ENCODE data around the gene ROGDI. TPM values are rescaled to one million over a fixed set of nuclear protein-coding genes. Genes with fewer than 3 reads are reported as not detected.

The ROGDI gene
- total and polyA plus RNA-seq, 10 of the 15 experiments (the other 5 are each of a cell fraction or from before 2014, with no cell fraction given) = 0.40 to 23.5 (median 12.3) TPM

DNA sequence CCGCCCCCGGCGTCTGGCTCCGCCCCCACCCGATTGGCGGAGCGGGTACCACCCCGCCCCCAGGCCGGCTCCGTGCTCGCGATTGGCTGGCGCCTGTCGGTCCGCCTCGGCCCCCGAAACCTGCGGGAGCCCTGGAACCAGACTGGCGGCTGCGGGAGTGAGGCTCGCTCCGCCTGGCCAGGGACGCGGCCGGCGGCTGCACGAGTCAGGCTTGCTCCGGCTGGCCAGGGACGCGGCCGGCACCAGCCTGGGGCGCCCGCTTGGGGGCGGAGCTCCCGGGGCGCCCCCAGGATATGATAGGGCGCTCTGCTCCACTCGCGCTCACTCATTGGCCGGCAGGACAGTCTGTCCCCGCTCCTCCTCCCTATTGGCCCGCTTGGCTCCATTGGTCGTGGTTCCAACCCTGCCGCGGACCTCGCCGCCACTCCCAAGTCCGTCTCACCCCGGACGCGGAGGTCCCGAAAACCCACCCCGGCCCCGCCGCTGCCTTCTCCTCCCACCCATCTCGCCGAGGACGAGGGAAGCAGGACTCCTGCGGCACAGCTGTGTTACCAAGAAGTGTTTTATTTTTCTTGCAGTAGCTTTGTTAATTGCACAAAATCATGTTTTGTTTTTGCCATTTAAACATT lies 340 bp upstream of the ROGDI start (continued):
- peak; percentile 61; the same call in 1 of the 2 replicates for TF ChIP-seq POLR2AphosphoS2 (IDR thresholded peaks at IDR 0.05; ENCODE audit: low read depth, low read length)

DNA sequence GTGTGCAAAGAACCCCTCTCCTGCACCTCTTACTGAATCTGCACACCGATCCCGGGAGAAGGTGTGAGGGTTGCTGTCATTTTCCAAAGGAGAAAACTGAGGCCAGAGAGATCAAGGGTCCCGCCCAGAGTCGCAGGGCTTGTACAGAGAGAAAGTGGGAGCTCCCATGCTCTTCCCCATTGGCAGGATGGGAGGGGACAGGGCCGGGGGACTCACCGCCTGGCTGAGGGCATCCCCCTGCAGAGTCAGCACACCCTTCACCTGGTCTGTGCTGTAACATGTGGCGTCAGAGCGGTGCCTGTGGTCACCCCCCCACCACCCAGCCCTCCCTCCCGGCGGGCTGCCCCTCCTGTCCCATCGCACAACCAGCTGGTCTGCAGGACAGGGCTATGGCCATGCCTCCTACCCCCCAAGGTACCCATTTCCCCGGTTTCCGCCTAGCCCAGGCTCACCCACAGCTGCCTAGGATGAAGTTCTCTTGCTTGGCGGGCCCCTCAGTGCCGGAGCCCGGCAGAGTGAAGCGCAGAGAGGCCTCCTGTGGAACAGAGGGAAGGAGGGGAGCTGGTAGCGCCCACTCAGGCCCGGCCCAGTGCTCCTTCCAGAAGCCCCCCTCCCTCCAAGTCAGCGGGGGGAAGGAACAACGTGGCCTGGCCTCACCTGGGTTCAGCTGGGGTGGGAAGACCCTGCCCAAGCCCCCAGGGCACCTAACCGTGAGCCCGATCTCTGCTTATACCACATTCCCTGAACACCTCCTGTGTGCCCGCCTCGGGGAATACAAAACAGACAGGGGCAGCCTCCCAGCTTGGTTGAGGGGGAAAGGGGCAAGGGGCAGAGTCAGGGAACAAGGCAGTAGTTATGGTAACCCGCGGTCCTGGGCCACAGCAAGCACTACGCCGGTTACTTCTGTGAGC lies 1.1 kb downstream of the ROGDI start:
- H2AFZ ChIP-seq (ENCODE audit: control insufficient read depth, low read depth, low read length) = peak overlapping the region; percentile 66
- H3K9me3 ChIP-seq (replicated peaks; ENCODE audit: control insufficient read depth, insufficient read depth, low read length) = no peaks in the 10 kb centered on the region
- CTCF ChIA-PET = interaction anchor here (0.8 to 1.3 kb wide), 3 partner anchors 32 to 92 kb away, joined by 3 read pairs; partner anchors contain the start of genes ANKS3 and DNAAF8
- TF ChIP-seq NFIC (IDR thresholded peaks at IDR 0.05; ENCODE audit: low read depth, low read length) (no peak), MEF2A (IDR thresholded peaks at IDR 0.05; ENCODE audit: insufficient read depth, low read depth, low read length) (no peak), BHLHE40 (IDR thresholded peaks at IDR 0.05; ENCODE audit: borderline replicate concordance in 1 of 2, low read depth in 2 of 2, low read length in 1 of 2) (no peak), SUPT20H (IDR thresholded peaks at IDR 0.05; ENCODE audit: borderline replicate concordance, control insufficient read depth, low read depth, low read length) (no peak), POLR2AphosphoS2 (IDR thresholded peaks at IDR 0.05; ENCODE audit: low read depth, low read length) (no peak), EP300 (IDR thresholded peaks at IDR 0.05; ENCODE audit: borderline replicate concordance in 1 of 2, control insufficient read depth in 1 of 2, low read depth in 2 of 2, low read length in 2 of 2) (no peak)
- in situ Hi-C loops (cut with MboI) (no loop called here), intact Hi-C loops (cut with micrococcal nuclease; ENCODE audit: unreplicated experiment) (loop anchor here (10.0 kb wide), 2 partner anchors 153 to 187 kb away; partner anchors contain the start of genes SEC14L5 and UBALD1)
- no peak for ATAC-seq
- H3K27me3 ChIP-seq (replicated peaks in 1 of 2; ENCODE audit: control insufficient read depth in 2 of 2, insufficient read depth in 2 of 2, low read length in 1 of 2) = no peaks in the 10 kb centered on the region
- no peaks in the 10 kb centered on the region for H3K79me2 ChIP-seq (ENCODE audit: control insufficient read depth, insufficient read depth, low read length)
- peak overlapping the region; percentile 97 for H3K4me2 ChIP-seq (ENCODE audit: control insufficient read depth, insufficient read depth)
- peak overlapping the region; percentile 60 for H3K27ac ChIP-seq (ENCODE audit: control insufficient read depth, insufficient read depth)
- H3K36me3 ChIP-seq (ENCODE audit: control insufficient read depth in 2 of 2, insufficient read depth in 2 of 2, low read length in 1 of 2) = peaks cover 0 to 3% of the 10 kb centered on the region in 2 experiments
- 46% methylated on average over 20 of the region's 29 CpGs for WGBS (ENCODE audit: insufficient coverage, insufficient replicate concordance, low lambda C conversion rate, missing lambda C conversion rate)
- DNase-seq (ENCODE audit: low read depth, low spot score) = no peak
- RAD21 ChIA-PET (ENCODE audit: unreplicated experiment) = interaction anchor here (2.8 kb wide), 1 partner anchor 67 kb away, joined by 18 read pairs; the partner anchor contains the start of genes ANKS3 and DNAAF8
- H3K4me1 ChIP-seq (ENCODE audit: control insufficient read depth, insufficient read depth, low read length) = peaks cover 20% of the 10 kb centered on the region
- SMC1A ChIA-PET (ENCODE audit: uncharacterized antibody, unreplicated experiment) = interaction anchor here (1.3 to 2.4 kb wide), 3 partner anchors 34 to 67 kb away, joined by 4 to 11 read pairs (median 4); partner anchors contain the start of genes ANKS3, DNAAF8 and ZNF500
- no peaks in the 10 kb centered on the region for H4K20me1 ChIP-seq (ENCODE audit: control insufficient read depth, insufficient read depth)
- peak overlapping the region; percentile 59; the same call in 1 of the 2 replicates for H3K9ac ChIP-seq (ENCODE audit: control insufficient read depth, insufficient read depth, low read length)
- BruUV-seq (replicated peaks) = no TSS peak
- H3K4me3 ChIP-seq = peak overlapping the region; percentile 72
- FAIRE-seq = no peak
- POLR2A ChIA-PET = interaction anchor here (1.8 to 2.1 kb wide), 2 partner anchors 12 to 33 kb away, joined by 5 to 8 read pairs; no protein-coding TSS in a partner anchor
